Right lobe of liver (tissue), 6 donors: ENCODE data around the gene DDIT4. TPM values are rescaled to one million over a fixed set of nuclear protein-coding genes. Genes with fewer than 3 reads are reported as not detected.

ENCODE experiments used
- ATAC-seq, 4 donors: fragments of 200-7000 bp; cut with Tn5 transposase; one replicate each; pipeline ENCODE4 v1.9.1; 2020; ENCODE audit warnings: mild to moderate bottlenecking in 4 of 4, moderate library complexity in 4 of 4
- DNase-seq, 3 donors: peaks; one replicate each; pipeline ENCODE4 v3.0.0-alpha.2; 2020
- H3K27ac ChIP-seq, 3 donors: fragments of 200-600 bp; one replicate each; pipeline ENCODE4 v1.8.0; 2022
- H3K27me3 ChIP-seq, 2 donors: fragments of 200-600 bp; one replicate each; pipeline ENCODE4 v1.8.0; 2022
- H3K36me3 ChIP-seq, 4 donors: fragments of 200-600 bp; sonication (generic) in 1 of 4; one replicate each; pipeline versions ENCODE4 v1.5.1 to v1.8.0; 2017 to 2022; ENCODE audit warnings: control low read depth in 1 of 4
- H3K4me1 ChIP-seq, 4 donors: fragments of 200-600 bp; sonication (generic) in 1 of 4; one replicate each; pipeline versions ENCODE4 v1.5.1 to v1.8.0; 2017 to 2022; ENCODE audit warnings: control low read depth in 1 of 4
- H3K4me3 ChIP-seq, 3 donors: fragments of 200-600 bp; one replicate each; pipeline ENCODE4 v1.8.0; 2022
- H3K9me3 ChIP-seq, 4 donors: fragments of 200-600 bp; sonication (generic) in 1 of 4; one replicate each; pipeline versions ENCODE4 v1.5.1 to v1.8.0; 2017 to 2022; ENCODE audit warnings: control low read depth in 1 of 4
- POLR2A ChIP-seq: fragments of 450-650 bp; IDR thresholded peaks from one replicate; pipeline ENCODE4 v1.6.1; 2017; ENCODE audit warnings: antibody characterized with exemption, mild to moderate bottlenecking
- WGBS: methylation state at CpG from one replicate; pipeline ENCODE4 v1.1.6; 2018; ENCODE audit warnings: low coverage, low lambda C conversion rate; ENCODE audit not compliant: insufficient coverage; ENCODE audit errors: missing lambda C conversion rate; 5-methylcytosine and 5-hydroxymethylcytosine counted together
- intact Hi-C, 2 donors: fragments of 100-400 bp; cut with DNase I; formaldehyde crosslinking; loops; one replicate each; pipeline versions ENCODE4 v1.11.2 to v1.14.1; 2022
- total RNA-seq, 6 experiments: library from RNA; depleted of rRNA in 2 of 6; stranded (reverse); fragments of >200 nt in 2 of 6; fragmentation: NEBNext Ultra II Directional in 3 of 6; extraction: Animal tissue kit (Norgen Biotek cat#: 25700) in 3 of 6; gene quantifications; one replicate each; pipeline versions ENCODE4 v1.1.0 to v1.2.4, GENCODE V29; 2016 to 2023
- TF ChIP-seq, protein P1 (sequence below), 4 donors: fragments of 200-600 bp in 3 of 4; fragments of 450-650 bp in 1 of 4; IDR thresholded peaks; one replicate each; pipeline versions ENCODE4 v1.5.1 to v1.8.0; 2016 to 2022; ENCODE audit warnings: antibody characterized with exemption in 4 of 4, mild to moderate bottlenecking in 2 of 4
- donor health status: DM: no; HTN: yes; CAD: no.
- donor health status: DM: no; HTN: no; CAD: no.
- donor health status: DM: no; HTN: no; CAD: no.
- donor health status: DM: no; HTN: yes; CAD: no.
- donor health status: DM: no; HTN: yes; CAD: no.

DDIT4 gene
- total RNA-seq, 6 experiments from 2014 or later = 51.7 to 180 (median 143) TPM

DNA sequence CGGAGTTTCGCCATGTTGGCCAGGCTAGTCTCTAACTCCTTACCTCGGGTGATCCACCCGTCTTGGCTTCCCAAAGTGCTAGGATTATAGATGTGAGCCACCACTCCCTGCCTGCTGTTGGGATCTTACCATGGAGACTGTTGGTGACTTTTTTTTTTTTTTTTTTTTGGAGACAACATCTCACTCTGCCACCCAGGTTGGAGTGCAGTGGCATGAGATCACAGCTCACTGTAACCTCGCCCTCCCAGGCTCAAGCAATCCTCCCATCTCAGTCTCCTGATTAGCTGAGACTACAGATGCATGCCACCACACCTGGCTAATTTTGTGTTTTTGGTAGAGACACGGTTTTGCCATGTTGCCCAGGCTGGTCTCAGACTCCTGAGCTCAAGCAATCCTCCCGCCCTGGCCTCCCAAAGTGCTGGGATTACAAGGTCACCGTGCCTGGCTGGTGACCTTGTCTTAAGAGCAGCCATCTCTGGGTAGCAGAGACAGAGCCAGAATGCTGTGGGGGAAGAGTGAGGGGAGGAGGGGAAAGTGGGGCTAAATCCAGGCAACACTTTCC lies 32.0 kb upstream of the DDIT4 start:
- H3K4me1 ChIP-seq = peaks cover 0 to 18% (median 13%) of the 10 kb centered on the region in 4 donors
- TF ChIP-seq POLR2A = no peak
- TF ChIP-seq, protein P1, sequence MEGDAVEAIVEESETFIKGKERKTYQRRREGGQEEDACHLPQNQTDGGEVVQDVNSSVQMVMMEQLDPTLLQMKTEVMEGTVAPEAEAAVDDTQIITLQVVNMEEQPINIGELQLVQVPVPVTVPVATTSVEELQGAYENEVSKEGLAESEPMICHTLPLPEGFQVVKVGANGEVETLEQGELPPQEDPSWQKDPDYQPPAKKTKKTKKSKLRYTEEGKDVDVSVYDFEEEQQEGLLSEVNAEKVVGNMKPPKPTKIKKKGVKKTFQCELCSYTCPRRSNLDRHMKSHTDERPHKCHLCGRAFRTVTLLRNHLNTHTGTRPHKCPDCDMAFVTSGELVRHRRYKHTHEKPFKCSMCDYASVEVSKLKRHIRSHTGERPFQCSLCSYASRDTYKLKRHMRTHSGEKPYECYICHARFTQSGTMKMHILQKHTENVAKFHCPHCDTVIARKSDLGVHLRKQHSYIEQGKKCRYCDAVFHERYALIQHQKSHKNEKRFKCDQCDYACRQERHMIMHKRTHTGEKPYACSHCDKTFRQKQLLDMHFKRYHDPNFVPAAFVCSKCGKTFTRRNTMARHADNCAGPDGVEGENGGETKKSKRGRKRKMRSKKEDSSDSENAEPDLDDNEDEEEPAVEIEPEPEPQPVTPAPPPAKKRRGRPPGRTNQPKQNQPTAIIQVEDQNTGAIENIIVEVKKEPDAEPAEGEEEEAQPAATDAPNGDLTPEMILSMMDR (IDR thresholded peaks at IDR 0.05) = no peak
- no peaks in the 10 kb centered on the region for H3K27me3 ChIP-seq
- no peak for ATAC-seq
- WGBS = 96% methylated on average over 8 of the region's 8 CpGs
- peak in 1 of 3 donors; percentile 27 for DNase-seq
- no peak overlapping the region for H3K4me3 ChIP-seq
- H3K9me3 ChIP-seq = no peaks in the 10 kb centered on the region
- intact Hi-C loops = no loop called here
- no peak overlapping the region for H3K27ac ChIP-seq
- H3K36me3 ChIP-seq = no peaks in the 10 kb centered on the region

DNA sequence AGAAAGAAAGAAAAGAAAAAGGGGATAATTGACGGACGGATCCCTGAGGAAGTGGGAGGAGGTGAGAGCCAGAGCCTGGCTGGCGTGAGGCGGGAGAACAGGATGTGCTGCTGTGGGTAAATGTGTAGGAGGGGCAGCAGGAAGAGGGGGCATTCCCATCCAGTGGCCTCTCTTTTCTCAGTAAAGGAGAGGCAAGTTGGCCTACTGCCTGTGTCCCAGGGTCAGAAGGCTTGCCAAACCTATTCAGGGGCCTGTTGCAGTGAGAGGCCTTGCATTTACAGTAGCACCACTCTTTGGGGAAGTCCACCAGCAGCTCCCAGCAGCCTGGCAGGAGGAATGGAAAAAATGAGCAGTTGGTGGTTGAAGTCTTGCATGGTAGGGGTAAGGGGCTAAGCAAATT lies 31.0 kb upstream of the DDIT4 start:
- intact Hi-C loops = no loop called here
- peaks cover 0 to 22% (median 15%) of the 10 kb centered on the region in 4 donors for H3K4me1 ChIP-seq
- H3K36me3 ChIP-seq = no peaks in the 10 kb centered on the region
- DNase-seq = peak; percentile 41 to 61 (median 58)
- ATAC-seq = peak; percentile 46 to 55 (median 52)
- no peak overlapping the region for H3K4me3 ChIP-seq
- H3K9me3 ChIP-seq = no peaks in the 10 kb centered on the region
- 39% methylated on average over 3 of the region's 4 CpGs for WGBS
- TF ChIP-seq POLR2A = no peak
- TF ChIP-seq, protein P1 (IDR thresholded peaks at IDR 0.05) = no peak
- no peaks in the 10 kb centered on the region for H3K27me3 ChIP-seq
- H3K27ac ChIP-seq = peak overlapping the region; percentile 18 to 74 (median 23)

DNA sequence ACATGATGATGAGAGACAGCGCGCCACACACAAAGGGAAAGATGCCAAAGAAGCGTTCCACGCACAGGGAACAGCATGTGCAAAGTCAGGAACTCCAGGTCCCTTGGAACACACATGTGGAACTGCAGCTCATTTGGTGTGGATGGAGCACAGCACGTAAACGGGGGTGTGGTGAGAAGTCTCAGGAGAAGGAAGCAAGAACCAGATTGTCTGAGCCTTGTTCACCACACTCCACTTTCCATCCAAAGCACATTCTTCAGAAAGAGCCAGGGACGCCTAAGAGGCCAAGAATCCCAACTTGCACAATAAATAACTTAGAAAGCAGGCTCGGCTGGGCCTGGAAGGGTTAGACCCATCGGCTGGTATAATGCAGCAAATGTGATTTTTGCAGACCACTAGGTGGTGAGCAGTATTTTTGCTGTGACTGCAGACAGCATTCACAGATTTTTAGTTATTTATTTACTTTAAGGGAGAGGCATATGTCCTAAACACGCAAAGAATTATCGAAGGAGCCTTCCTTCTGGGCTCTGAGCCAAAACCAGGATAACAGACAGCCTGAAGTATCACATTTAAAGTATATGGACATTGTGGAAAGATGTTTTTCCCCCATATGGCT lies 29.8 kb upstream of the DDIT4 start:
- Histone ChIP-seq H3K4me3 (no peak overlapping the region), H3K27me3 (no peaks in the 10 kb centered on the region), H3K9me3 (no peaks in the 10 kb centered on the region), H3K4me1 (peaks cover 0 to 35% (median 22%) of the 10 kb centered on the region in 4 donors), H3K27ac (peak overlapping the region; percentile 38 to 74 (median 39)), H3K36me3 (no peaks in the 10 kb centered on the region)
- ATAC-seq = peak in 2 of 4 donors; percentile 4 to 8
- intact Hi-C loops = no loop called here
- 66% methylated on average over 10 of the region's 11 CpGs for WGBS
- peak in 1 of 3 donors; percentile 27 for DNase-seq
- no peak for TF ChIP-seq POLR2A
- TF ChIP-seq, protein P1 (IDR thresholded peaks at IDR 0.05) = peak in 2 of 4 donors; percentile 6 to 21

DNA sequence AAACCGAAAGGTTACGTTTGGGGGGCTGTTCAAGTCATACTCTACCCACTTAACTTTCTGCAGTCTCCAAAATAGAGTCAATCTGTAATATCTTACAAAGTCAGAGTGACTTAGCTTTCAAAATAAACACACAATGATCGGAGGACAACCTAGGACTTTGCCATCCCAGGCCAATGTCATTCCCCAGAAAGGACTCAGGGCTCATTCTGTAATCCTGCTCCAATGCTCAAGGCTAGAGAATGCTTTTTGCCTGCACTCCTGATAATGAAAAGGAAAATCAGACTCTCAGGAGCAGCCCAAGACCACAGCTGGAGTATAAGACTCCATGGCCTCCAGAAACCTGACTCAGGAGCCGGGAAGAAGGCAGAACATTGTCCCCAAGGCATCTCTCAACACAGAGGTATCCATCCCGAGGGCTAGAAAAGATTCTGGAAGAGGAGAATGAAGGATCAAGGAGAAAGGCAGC lies 29.1 kb upstream of the DDIT4 start:
- peaks cover 0 to 41% (median 24%) of the 10 kb centered on the region in 4 donors for H3K4me1 ChIP-seq
- H3K4me3 ChIP-seq = no peak overlapping the region
- H3K27me3 ChIP-seq = no peaks in the 10 kb centered on the region
- DNase-seq (peak in 1 of 3 donors; percentile 2), ATAC-seq (peak in 2 of 4 donors; percentile 6 to 32)
- H3K36me3 ChIP-seq = no peaks in the 10 kb centered on the region
- WGBS = 40% methylated on average over 4 of the region's 5 CpGs
- intact Hi-C loops = no loop called here
- no peaks in the 10 kb centered on the region for H3K9me3 ChIP-seq
- TF ChIP-seq, protein P1 (IDR thresholded peaks at IDR 0.05) = no peak
- no peak for TF ChIP-seq POLR2A
- H3K27ac ChIP-seq = peak overlapping the region; percentile 38 to 74 (median 39)
